Chondrocyte (in vitro differentiated cells): ENCODE measurements around the gene DUSP8. TPM values are rescaled to one million over a fixed set of nuclear protein-coding genes. Genes with fewer than 3 reads are reported as not detected.

ENCODE experiments used
- DNase-seq: peaks from one replicate; pipeline ENCODE4 v3.0.0; 2021; ENCODE audit warnings: mixed read lengths, low spot score
- H3K27ac Mint-ChIP-seq: one replicate; pipeline ENCODE4 v1.8.0; 2021; ENCODE audit warnings: mild to moderate bottlenecking, moderate library complexity, mixed read lengths; ENCODE audit not compliant: unreplicated experiment
- H3K27me3 Mint-ChIP-seq: 2 replicates; pipeline ENCODE4 v1.8.0; 2021; ENCODE audit warnings: low read depth, mixed read lengths
- H3K36me3 Mint-ChIP-seq: 2 replicates; pipeline ENCODE4 v1.8.0; 2021; ENCODE audit warnings: low read depth, mixed read lengths
- H3K4me1 Mint-ChIP-seq: 2 replicates; pipeline ENCODE4 v1.8.0; 2021; ENCODE audit warnings: low read depth, mild to moderate bottlenecking, mixed read lengths
- H3K4me3 Mint-ChIP-seq: one replicate; pipeline ENCODE4 v1.8.0; 2021; ENCODE audit warnings: mild to moderate bottlenecking, moderate library complexity, mixed read lengths; ENCODE audit not compliant: unreplicated experiment
- H3K9me3 Mint-ChIP-seq: 2 replicates; pipeline ENCODE4 v1.8.0; 2021; ENCODE audit warnings: low read depth, mixed read lengths
- CTCF ChIP-seq: fragments of 200-600 bp; sonication (generic); IDR thresholded peaks from 2 replicates; pipeline ENCODE4 v1.5.0; 2021; ENCODE audit warnings: antibody characterized with exemption, mild to moderate bottlenecking, moderate library complexity
- total RNA-seq: library from RNA; stranded (reverse); gene quantifications from 3 replicates; pipeline ENCODE4 v1.2.1, GENCODE V29; 2021

The DUSP8 gene
- total RNA-seq, 1 donor from 2014 or later: 12.1 TPM

GRCh38 chr11:1530686-1531448, 41.2 kb downstream of the DUSP8 start:
- Mint-ChIP-seq H3K4me3 (no peak overlapping the region), H3K9me3 (no peaks in the 10 kb centered on the region), H3K4me1 (peaks cover 19% of the 10 kb centered on the region), H3K27ac (no peak overlapping the region), H3K36me3 (no peaks in the 10 kb centered on the region), H3K27me3 (no peaks in the 10 kb centered on the region)
- no peak for TF ChIP-seq CTCF
- DNase-seq: no peak

- H3K27me3 Mint-ChIP-seq: no peaks in the 10 kb centered on the region
- H3K4me3 Mint-ChIP-seq: no peak overlapping the region
- H3K27ac Mint-ChIP-seq: no peak overlapping the region
- H3K9me3 Mint-ChIP-seq: no peaks in the 10 kb centered on the region
- no peak for DNase-seq
- no peaks in the 10 kb centered on the region for H3K36me3 Mint-ChIP-seq
- no peak for TF ChIP-seq CTCF
- peaks cover 15% of the 10 kb centered on the region for H3K4me1 Mint-ChIP-seq
Observed at GRCh38 chr11:1529774-1530173, 42.3 kb downstream of the DUSP8 start.

- no peaks in the 10 kb centered on the region for H3K27me3 Mint-ChIP-seq
- no peaks in the 10 kb centered on the region for H3K9me3 Mint-ChIP-seq
- no peak for TF ChIP-seq CTCF
- no peak overlapping the region for H3K27ac Mint-ChIP-seq
- H3K4me1 Mint-ChIP-seq: peaks cover 10% of the 10 kb centered on the region
- no peak for DNase-seq
- H3K4me3 Mint-ChIP-seq: no peak overlapping the region
- H3K36me3 Mint-ChIP-seq: no peaks in the 10 kb centered on the region
Observed at GRCh38 chr11:1529286-1529685, 42.8 kb downstream of the DUSP8 start.

- Mint-ChIP-seq H3K4me1 (peaks cover 10% of the 10 kb centered on the region), H3K27me3 (no peaks in the 10 kb centered on the region), H3K4me3 (no peak overlapping the region), H3K27ac (no peak overlapping the region), H3K9me3 (no peaks in the 10 kb centered on the region), H3K36me3 (no peaks in the 10 kb centered on the region)
- TF ChIP-seq CTCF: no peak
- DNase-seq: no peak
Observed at GRCh38 chr11:1528710-1529109, 43.4 kb downstream of the DUSP8 start.

- TF ChIP-seq CTCF: no peak
- H3K4me3 Mint-ChIP-seq: no peak overlapping the region
- no peak for DNase-seq
- no peaks in the 10 kb centered on the region for H3K27me3 Mint-ChIP-seq
- H3K36me3 Mint-ChIP-seq: no peaks in the 10 kb centered on the region
- H3K4me1 Mint-ChIP-seq: peaks cover under 1% of the 10 kb centered on the region
- no peak overlapping the region for H3K27ac Mint-ChIP-seq
- no peaks in the 10 kb centered on the region for H3K9me3 Mint-ChIP-seq
Observed at GRCh38 chr11:1526785-1527184, 45.3 kb downstream of the DUSP8 start.
